GM12891 (cell line): ENCODE measurements around the gene RIPOR3.

ENCODE experiments used
- POLR2A ChIP-seq: IDR thresholded peaks from 2 replicates; pipeline ENCODE4 v1.6.1; 2011; ENCODE audit warnings: low read depth, low read length, control low read depth
- POLR2AphosphoS5 ChIP-seq: IDR thresholded peaks from 2 replicates; pipeline ENCODE4 v1.6.1; 2011; ENCODE audit warnings: low read depth, low read length, control low read depth
- POU2F2 ChIP-seq: IDR thresholded peaks from 2 replicates; pipeline ENCODE4 v1.6.1; 2011; ENCODE audit warnings: low read depth, mild to moderate bottlenecking, control low read depth, low read length, moderate library complexity
- SPI1 ChIP-seq: IDR thresholded peaks from 2 replicates; pipeline ENCODE4 v1.6.1; 2011; ENCODE audit warnings: low read depth, low read length, control low read depth
- TAF1 ChIP-seq: IDR thresholded peaks from 2 replicates; pipeline ENCODE4 v1.6.1; 2011; ENCODE audit warnings: low read depth, low read length, control low read depth

GRCh38 chr20:50586531-50587232 is 104.7 kb downstream of the RIPOR3 start:
- TF ChIP-seq POLR2AphosphoS5 (0 out of 2 replicates have a peak, but pooled peaks have one; percentile 27), POLR2A (no peak), TAF1 (no peak), POU2F2 (no peak), SPI1 (no peak)
